GM18858 (cell line): ENCODE data around the gene KLK15.
"Not testable (repeated sequence)": the region's sequence is repeated elsewhere in the genome, so short reads cannot be mapped to it uniquely, and the experiment has no call there.

Experiments used
- ATAC-seq: cut with Tn5 transposase; IDR thresholded peaks from one replicate; pipeline ENCODE4 v1.9.1; 2021; ENCODE audit not compliant: unreplicated experiment

The KLK15 gene

DNA sequence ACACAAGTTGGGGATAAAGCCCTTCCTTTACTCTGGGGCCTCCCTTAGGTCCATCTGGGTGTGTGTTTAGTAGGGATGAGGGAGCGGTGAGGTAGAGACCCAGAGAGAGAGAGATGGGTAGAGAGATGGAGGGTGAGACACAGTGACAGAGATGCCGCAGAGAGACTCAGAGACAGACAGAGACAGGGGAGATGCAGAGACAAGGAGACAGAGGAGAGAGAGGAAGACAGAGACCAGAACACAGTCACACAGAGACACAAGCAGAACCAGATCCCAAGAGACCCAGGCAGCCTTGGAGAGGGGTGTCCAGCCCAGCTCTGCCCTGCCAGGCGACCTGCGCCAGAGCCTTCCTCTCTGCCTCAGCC, 12.1 kb downstream of the KLK15 start:
- ATAC-seq: no peak

- no peak for ATAC-seq
These were observed 12.7 kb downstream of the KLK15 start for GRCh38 chr19:50820549-50821247.

DNA sequence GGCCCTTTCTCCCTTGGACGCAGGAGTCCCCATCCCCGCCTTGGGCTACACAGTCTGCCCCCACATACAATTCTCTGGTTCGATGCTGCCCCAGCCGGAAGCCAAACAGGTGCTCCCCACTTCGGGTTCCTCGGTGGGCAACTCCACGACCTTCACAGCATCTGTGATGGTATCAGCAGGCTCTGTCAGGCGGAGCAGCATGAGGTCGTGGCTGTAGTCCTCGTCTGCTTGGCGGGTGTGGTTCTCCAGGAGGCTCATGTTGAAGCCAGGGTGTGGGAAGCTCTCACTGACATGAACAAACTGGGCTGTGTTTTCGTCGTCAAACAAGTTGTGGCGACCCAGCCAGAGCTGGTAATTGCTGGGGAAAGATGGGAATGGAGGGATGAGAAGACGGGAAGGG, 13.3 kb downstream of the KLK15 start:
- ATAC-seq: no peak

- no peak for ATAC-seq
These were observed 13.7 kb downstream of the KLK15 start for GRCh38 chr19:50819636-50820035.

- no peak for ATAC-seq
These were observed 14.4 kb downstream of the KLK15 start for GRCh38 chr19:50818859-50819472.

DNA sequence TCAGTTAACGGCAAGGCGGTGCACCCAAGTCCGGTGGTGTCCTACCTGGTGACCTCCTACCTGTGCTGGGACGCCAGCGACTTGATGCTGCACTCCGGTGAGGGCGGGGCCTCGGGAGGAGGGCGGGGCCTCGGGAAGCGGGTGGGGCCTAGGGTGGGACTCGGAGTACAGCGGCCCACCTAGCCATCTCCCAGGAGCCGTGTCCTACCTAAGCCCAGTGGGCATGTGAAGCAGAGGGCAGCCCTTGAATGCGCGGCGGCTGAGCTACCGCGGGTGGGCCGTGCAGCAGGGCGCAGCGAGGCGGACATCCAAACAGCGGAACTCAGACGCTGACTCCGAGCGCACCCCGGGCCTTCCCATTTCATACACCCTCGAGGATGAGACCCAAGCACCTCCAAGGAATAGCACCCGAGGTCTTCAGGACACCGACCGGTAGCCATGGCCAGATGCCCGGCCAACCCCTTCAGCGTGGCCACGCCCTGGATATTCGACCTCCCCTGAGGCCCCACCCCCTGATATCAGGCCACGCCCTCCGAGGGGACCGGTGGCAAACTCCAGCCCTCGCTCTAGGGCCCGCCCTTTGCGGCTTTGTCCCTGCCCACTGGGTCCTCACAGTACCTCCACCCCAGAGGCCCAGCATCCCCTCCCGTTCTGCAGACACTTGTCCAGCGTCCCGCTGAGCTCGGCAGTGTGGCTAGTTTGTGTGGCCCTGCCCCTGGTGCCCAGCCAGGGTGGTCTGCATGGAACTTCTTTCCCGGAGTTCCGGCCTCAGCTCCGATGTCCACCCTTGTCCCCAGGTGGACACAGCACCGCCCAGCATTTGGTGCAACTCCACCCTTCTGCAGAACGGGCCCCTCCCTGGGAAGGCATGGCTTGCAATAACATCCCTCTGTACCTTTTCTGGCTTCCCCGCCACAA, 15.2 kb downstream of the KLK15 start:
- ATAC-seq: peak; percentile 27

DNA sequence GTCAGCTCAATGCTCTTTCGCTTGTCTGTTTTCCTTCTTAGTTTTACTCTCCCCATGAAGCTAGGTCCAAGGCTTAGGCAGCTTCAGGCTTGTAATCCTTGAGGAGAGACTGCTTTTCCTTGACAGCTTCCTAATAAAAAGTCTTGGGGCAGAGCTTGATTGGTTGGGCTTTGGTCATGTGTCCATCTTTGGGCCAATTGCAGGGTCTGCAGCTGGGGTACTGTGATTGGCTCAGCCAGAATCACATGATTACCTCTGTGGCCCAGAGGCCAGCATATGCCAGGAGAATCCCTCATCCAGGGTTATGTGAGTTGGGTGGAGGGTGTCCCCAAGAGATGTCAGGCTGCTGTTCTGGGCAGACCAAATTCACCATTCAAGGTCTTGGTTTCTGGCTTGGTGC, 17.9 kb downstream of the KLK15 start:
- ATAC-seq: no peak

- no peak for ATAC-seq
These were observed 18.5 kb downstream of the KLK15 start for GRCh38 chr19:50814883-50815282.

DNA sequence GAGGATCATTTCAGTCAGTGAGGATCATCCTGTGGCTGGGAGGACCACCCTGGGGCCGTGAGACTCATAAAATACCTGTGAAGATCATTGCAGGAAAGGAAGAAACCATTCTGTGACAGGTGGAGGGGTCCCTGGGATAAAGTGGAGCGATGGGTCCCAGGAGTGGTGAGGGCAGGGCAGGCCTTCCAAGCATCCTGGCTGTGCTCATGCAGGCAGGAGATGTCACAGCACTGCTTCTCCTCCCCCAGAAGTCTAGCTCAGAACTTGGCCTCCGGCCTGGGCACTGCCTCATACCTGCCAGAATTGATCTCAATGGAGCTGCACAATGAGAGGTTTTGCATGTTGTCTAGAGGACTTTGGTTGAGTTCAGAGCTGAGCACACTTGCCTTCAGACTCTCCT, 20.9 kb downstream of the KLK15 start:
- no peak for ATAC-seq

GRCh38 chr19:50811622-50812238, 21.6 kb downstream of the KLK15 start:
- ATAC-seq: not testable (repeated sequence)

DNA sequence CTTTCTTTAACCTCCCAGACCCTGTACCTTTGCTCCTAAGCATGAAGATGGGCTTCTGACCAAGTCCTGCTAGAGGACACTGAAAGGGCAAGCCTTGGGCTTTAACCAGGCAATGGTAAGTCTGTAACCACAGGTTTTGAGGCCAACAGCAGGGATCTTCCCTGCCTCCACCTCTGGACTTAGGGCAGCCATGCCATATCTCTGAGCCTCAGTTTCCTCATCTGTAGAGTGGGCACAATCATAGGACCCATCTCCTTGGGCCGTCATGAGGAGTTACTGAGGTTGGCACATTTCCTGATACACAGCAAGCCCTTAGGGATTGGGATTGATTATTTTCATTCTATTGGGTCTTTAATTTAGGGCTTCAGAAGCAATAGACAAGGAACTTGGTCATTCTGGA, 24.5 kb downstream of the KLK15 start:
- no peak for ATAC-seq

GRCh38 chr19:50804420-50805272, 28.7 kb downstream of the KLK15 start:
- peak; percentile 64 for ATAC-seq

- ATAC-seq: no peak
These were observed 29.5 kb downstream of the KLK15 start for GRCh38 chr19:50803633-50804419.

- ATAC-seq: no peak
These were observed 32.3 kb downstream of the KLK15 start for GRCh38 chr19:50801107-50801506.

DNA sequence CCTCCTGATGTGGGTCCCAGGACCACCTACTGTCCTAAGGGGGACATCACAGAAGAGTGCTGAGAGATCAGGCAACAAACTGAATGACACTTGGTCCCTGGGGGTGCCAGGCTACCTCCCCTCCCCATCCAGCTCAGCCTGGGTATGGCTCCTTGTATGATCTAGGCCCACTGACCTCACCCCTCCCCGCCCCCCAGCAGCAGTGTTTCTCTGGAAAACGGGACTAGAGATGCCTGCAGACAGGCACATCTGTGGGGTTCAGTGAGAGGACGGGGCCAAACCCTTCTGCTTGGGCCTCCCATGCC, 33.9 kb downstream of the KLK15 start:
- ATAC-seq: no peak

- ATAC-seq: no peak
These were observed 34.5 kb downstream of the KLK15 start for GRCh38 chr19:50798659-50799546.

- no peak for ATAC-seq
These were observed 35.4 kb downstream of the KLK15 start for GRCh38 chr19:50797781-50798658.

DNA sequence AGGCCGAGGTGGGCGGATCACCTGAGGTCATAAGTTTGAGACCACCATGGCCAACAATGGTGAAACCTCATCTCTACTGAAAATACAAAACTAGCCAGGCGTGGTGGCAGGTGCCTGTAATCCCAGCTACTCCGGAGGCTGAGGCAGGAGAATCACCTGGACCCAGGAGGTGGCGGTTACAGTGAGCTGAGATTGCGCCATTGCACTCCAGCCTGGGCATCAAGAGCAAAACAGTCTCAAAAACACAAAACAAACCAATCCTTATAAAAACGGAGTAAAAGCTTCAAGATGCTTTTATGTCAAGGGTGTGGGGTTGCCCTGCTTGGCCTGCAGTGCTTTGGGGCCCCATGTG, 36.0 kb downstream of the KLK15 start:
- no peak for ATAC-seq
